Heart right ventricle (tissue), 16 donors: ENCODE measurements around the gene MYO1H. TPM values are rescaled to one million over a fixed set of nuclear protein-coding genes. Genes with fewer than 3 reads are reported as not detected.

Experiments used
- ATAC-seq, 8 donors: fragments of 200-7000 bp; cut with Tn5 transposase; one replicate each; pipeline ENCODE4 v1.9.1; 2020; ENCODE audit warnings: mild to moderate bottlenecking in 8 of 8, moderate library complexity in 8 of 8, moderate number of reproducible peaks in 1 of 8
- DNase-seq, 2 donors: peaks; one replicate each; pipeline ENCODE4 v3.0.0-alpha.2; 2020
- H3K27ac ChIP-seq, 10 donors: fragments of 200-600 bp; sonication (generic) in 2 of 10; one replicate each; pipeline versions ENCODE4 v1.5.0 to v1.8.0; 2020 to 2022; ENCODE audit warnings: mild to moderate bottlenecking in 3 of 10
- H3K27me3 ChIP-seq, 7 donors: fragments of 200-600 bp; one replicate each; pipeline ENCODE4 v1.8.0; 2021 to 2022; ENCODE audit warnings: mild to moderate bottlenecking in 2 of 7
- H3K36me3 ChIP-seq, 9 donors: fragments of 200-600 bp; sonication (generic) in 1 of 9; one replicate each; pipeline versions ENCODE4 v1.5.0 to v1.8.0; 2020 to 2022; ENCODE audit warnings: mild to moderate bottlenecking in 2 of 9
- H3K4me1 ChIP-seq, 9 donors: fragments of 200-600 bp; sonication (generic) in 1 of 9; one replicate each; pipeline versions ENCODE4 v1.5.0 to v1.8.0; 2020 to 2022; ENCODE audit warnings: mild to moderate bottlenecking in 4 of 9
- H3K4me3 ChIP-seq, 10 donors: fragments of 200-600 bp; sonication (generic) in 2 of 10; one replicate each; pipeline versions ENCODE4 v1.5.0 to v1.8.0; 2020 to 2022; ENCODE audit warnings: mild to moderate bottlenecking in 7 of 10, moderate library complexity in 2 of 10
- H3K9me3 ChIP-seq, 11 donors: fragments of 200-600 bp in 10 of 11; sonication (generic) in 2 of 11; one replicate each; pipeline versions ENCODE4 v1.5.0 to v1.8.0; 2013 to 2022; ENCODE audit warnings: mild to moderate bottlenecking in 2 of 11, control low read depth in 1 of 11, moderate library complexity in 1 of 11
- WGBS, 2 donors: extraction: QIAGEN DNeasy Blood & Tissue Kit; methylation state at CpG; one replicate each; pipeline ENCODE4 v1.1.7; 2013; ENCODE audit warnings: inconsistent platforms in 1 of 2; 5-methylcytosine and 5-hydroxymethylcytosine counted together
- intact Hi-C, 10 donors: fragments of 100-400 bp; cut with DNase I; formaldehyde crosslinking; loops; one replicate each; pipeline versions ENCODE4 v1.11.1 to v1.14.2; 2022
- polyA plus RNA-seq, 2 donors: library from polyadenylated mRNA; stranded (reverse); fragments of 200-250 nt; gene quantifications; one replicate each; pipeline ENCODE4 v1.2.3, GENCODE V29; 2013
- total RNA-seq, 10 donors: library from RNA; stranded (reverse); fragmentation: NEBNext Ultra II Directional in 3 of 10; extraction: Animal tissue kit (Norgen Biotek cat#: 25700) in 3 of 10; gene quantifications; one replicate each; pipeline versions ENCODE4 v1.2.1 to v1.2.4, GENCODE V29; 2021 to 2023
- TF ChIP-seq, protein P1 (sequence below), 9 donors: fragments of 200-600 bp; sonication (generic) in 2 of 9; IDR thresholded peaks; one replicate each; pipeline versions ENCODE4 v1.5.0 to v1.8.0; 2021 to 2022; ENCODE audit warnings: antibody characterized with exemption in 9 of 9, mild to moderate bottlenecking in 5 of 9, moderate library complexity in 1 of 9
- donor health status: Arrhythmogenic right ventricular cardiomyopathy.
- donor health status: ischemic (EF 13 %, LVEDD 7.1; RV severe dilation, severe dysfunction).
- donor health status: healthy with polysubstance abuse.
- donor health status: DM: no; HTN: yes; CAD: no.
- donor health status: DM: no; HTN: no; CAD: no.
- donor health status: ischemic (EF 25% LVEDD 6.9; RV normal size, moderate dysfunction).
- donor health status: ischemic (EF 25% LVEDD 5.7; RV mildly dilated, moderate dysfunction).
- donor health status: healthy.
- donor health status: DM: yes; HTN: yes; CAD: no.
- donor health status: Ischemic cardiomyopathy.
- donor health status: ischemic (EF 35%, LVEDD 5.7; RV mildly dilated, moderate dysfunction).
- donor health status: nonischemic (EF 11% LVEDD 7.7; RV severe dilation, severe dysfunction).
- donor health status: DM: yes; HTN: yes; CAD: no.
- donor health status: PGD.
- donor health status: ischemic (EF 29% LVEDD 5.4; RV normal size, mild dysfunction).
- donor health status: nonischemic (EF 23%, LVEDD 6.1; RV moderate dilation, normal function).

Gene MYO1H
- total and polyA plus RNA-seq, 12 donors = 0.07 to 1.3 (median 0.51) TPM; not detected in 4

DNA sequence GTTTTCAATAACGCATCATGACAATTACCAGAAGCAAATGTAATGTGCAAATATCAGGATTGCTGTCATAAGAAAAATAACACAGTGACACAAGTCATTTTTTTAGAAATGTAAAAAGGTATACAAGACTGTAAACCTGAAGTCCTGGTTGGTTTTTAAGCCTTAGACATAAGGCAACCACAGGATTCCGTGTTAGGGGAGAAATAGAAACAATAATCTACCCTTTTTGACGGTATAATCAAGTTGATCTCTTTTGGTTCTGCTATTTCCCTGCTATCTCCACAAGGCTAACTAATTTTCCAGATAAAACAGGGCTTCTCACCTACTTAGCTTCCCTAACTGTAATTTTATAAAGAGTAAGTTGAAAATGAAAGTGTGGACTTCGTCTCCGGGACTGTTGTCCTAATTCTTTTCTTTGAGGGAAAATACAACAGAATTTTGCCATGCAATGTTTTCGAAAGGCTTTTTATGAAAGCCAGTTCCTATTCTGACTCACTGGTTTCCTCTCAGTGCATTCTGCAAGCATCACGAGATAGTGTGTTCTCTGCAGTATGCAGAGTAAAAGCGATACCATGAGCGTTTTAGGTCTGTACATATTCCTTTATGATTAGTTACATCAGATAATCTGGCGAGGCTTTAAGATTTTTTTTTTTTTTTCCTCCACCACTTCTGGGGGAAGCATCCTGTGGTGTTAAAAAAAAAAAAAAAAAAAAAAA is 10.6 kb downstream of the MYO1H start:
- Histone ChIP-seq H3K27ac (peak overlapping the region in 1 of 10 donors; percentile 17), H3K4me1 (peaks cover 0 to 10% (median 0%) of the 10 kb centered on the region in 9 donors), H3K9me3 (no peaks in the 10 kb centered on the region), H3K36me3 (no peaks in the 10 kb centered on the region), H3K4me3 (peak overlapping the region in 3 of 10 donors; percentile 13 to 24 (median 22)), H3K27me3 (peaks cover 0 to 14% (median 0%) of the 10 kb centered on the region in 7 donors)
- intact Hi-C loops = no loop called here
- TF ChIP-seq, protein P1, sequence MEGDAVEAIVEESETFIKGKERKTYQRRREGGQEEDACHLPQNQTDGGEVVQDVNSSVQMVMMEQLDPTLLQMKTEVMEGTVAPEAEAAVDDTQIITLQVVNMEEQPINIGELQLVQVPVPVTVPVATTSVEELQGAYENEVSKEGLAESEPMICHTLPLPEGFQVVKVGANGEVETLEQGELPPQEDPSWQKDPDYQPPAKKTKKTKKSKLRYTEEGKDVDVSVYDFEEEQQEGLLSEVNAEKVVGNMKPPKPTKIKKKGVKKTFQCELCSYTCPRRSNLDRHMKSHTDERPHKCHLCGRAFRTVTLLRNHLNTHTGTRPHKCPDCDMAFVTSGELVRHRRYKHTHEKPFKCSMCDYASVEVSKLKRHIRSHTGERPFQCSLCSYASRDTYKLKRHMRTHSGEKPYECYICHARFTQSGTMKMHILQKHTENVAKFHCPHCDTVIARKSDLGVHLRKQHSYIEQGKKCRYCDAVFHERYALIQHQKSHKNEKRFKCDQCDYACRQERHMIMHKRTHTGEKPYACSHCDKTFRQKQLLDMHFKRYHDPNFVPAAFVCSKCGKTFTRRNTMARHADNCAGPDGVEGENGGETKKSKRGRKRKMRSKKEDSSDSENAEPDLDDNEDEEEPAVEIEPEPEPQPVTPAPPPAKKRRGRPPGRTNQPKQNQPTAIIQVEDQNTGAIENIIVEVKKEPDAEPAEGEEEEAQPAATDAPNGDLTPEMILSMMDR (IDR thresholded peaks at IDR 0.05) = no peak
- DNase-seq (no peak), ATAC-seq (peak in 2 of 8 donors; percentile 43 to 63)
- 44 to 45% methylated on average over 10 of the region's 10 CpGs for WGBS, 2 donors

DNA sequence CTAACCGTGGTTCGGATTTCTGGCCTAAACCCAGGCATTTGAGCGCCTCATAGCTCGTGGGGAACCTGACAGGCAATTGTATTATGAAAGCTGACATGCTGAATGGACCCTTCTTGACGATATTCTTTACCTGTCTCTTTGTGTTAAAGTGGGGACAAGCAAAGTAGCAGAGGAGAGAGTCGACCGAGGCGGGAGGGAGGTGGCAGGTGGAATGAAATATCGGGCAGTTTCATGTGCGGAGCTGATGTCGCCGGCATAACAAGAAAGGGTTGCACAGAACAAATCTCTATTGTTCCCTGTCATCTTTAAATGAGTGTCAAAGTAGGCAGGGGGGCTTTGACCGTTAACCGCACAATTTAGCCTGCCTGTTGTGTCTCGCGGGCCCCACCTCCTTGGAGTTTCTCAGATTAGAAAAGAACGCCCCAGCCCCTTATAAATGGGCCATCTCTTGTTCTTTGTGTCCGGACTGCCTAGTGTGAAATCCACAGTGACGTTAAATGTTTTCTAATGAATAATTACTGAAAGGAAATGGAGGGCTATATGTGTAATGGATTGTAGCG is 11.5 kb downstream of the MYO1H start:
- WGBS, 2 donors = 91 to 93% methylated on average over 20 of the region's 20 CpGs
- no peak for DNase-seq

DNA sequence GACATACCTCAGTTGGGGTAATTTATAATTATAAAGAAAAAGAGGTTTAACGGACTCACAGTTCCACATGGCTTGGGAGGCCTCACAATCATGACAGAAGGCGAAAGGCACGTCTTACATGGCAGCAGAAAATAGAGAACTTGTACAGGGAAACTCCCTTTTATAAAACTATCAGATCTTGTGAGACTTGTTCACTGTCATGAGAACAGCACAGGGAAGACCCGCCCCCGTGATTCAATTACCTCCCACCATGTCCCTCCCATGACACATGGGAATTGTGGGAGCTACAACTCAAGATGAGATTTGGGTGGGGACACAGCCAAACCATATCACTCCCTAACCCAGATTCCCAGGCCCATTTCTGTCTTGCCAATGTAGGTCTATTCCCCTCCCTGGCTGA is 22.1 kb downstream of the MYO1H start:
- TF ChIP-seq, protein P1 (IDR thresholded peaks at IDR 0.05) = no peak
- H3K4me3 ChIP-seq = no peak overlapping the region
- no peak for ATAC-seq
- no peaks in the 10 kb centered on the region for H3K4me1 ChIP-seq
- intact Hi-C loops = no loop called here
- peaks cover 0 to 20% (median 2%) of the 10 kb centered on the region in 7 donors for H3K27me3 ChIP-seq
- H3K27ac ChIP-seq = no peak overlapping the region
- WGBS, 2 donors = 84 to 85% methylated on average over 5 of the region's 5 CpGs
- H3K36me3 ChIP-seq = no peaks in the 10 kb centered on the region
- no peak for DNase-seq
- H3K9me3 ChIP-seq = no peaks in the 10 kb centered on the region

More for the DNA sequence above, 11.5 kb downstream of the MYO1H start:
- H3K4me3 ChIP-seq = no peak overlapping the region
- H3K27me3 ChIP-seq = peaks cover 0 to 19% (median 0%) of the 10 kb centered on the region in 7 donors
- H3K36me3 ChIP-seq = no peaks in the 10 kb centered on the region
- H3K27ac ChIP-seq = no peak overlapping the region
- TF ChIP-seq, protein P1 (IDR thresholded peaks at IDR 0.05) = no peak
- intact Hi-C loops = no loop called here
- no peak for ATAC-seq
- no peaks in the 10 kb centered on the region for H3K9me3 ChIP-seq
- peaks cover 0 to 10% (median 0%) of the 10 kb centered on the region in 9 donors for H3K4me1 ChIP-seq

DNA sequence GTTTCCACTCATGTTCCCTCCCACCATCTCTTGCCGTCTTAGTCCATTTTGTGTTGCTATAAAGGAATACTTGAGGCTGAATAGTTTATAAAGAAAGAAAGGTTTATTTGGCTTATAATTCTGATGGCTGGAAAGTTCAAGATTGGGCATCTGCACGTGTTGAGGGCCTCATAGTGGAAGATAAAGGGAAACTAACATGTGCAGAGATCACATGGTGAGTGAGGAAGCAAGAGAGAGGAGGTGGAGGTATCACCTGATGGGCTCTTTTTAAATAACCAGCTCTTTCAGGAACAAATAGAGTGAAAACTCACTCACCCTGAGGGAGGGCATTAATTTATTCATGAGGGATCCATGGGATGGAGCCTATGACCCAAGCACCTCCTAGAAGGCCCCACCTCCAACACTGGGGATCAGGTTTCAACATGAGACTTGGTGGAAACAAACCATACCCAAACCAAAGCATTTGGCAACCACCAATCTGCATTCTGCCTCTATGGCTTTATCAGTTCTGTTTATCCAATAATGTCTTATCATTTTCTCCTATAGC is 29.5 kb downstream of the MYO1H start:
- H3K27ac ChIP-seq = no peak overlapping the region
- no peak overlapping the region for H3K4me3 ChIP-seq
- ATAC-seq = no peak
- H3K4me1 ChIP-seq = no peaks in the 10 kb centered on the region
- no peaks in the 10 kb centered on the region for H3K9me3 ChIP-seq
- TF ChIP-seq, protein P1 (IDR thresholded peaks at IDR 0.05) = no peak
- peaks cover 0 to 49% (median 18%) of the 10 kb centered on the region in 7 donors for H3K27me3 ChIP-seq
- intact Hi-C loops = no loop called here
- H3K36me3 ChIP-seq = no peaks in the 10 kb centered on the region
- WGBS, 2 donors = 55 to 58% methylated on average over 2 of the region's 2 CpGs
- DNase-seq = no peak
